Left colon (tissue), 2 donors: ENCODE data around the gene PXYLP1. TPM values are rescaled to one million over a fixed set of nuclear protein-coding genes. Genes with fewer than 3 reads are reported as not detected.
"Not testable (repeated sequence)": the region's sequence is repeated elsewhere in the genome, so short reads cannot be mapped to it uniquely, and the experiment has no call there.

Experiments used
- ATAC-seq: fragments of 200-7000 bp; cut with Tn5 transposase; one replicate; pipeline ENCODE4 v1.9.1; 2020; ENCODE audit warnings: mild to moderate bottlenecking, moderate library complexity
- DNase-seq, 2 donors: peaks; one replicate each; pipeline ENCODE4 v3.0.0-alpha.2; 2020
- intact Hi-C, 2 donors: fragments of 100-400 bp; cut with DNase I in 1 of 2; cut with micrococcal nuclease in 1 of 2; formaldehyde crosslinking; loops; one replicate each; pipeline versions ENCODE4 v1.11.2 to v1.14.0; 2022; cut with DNase I, micrococcal nuclease
- total RNA-seq, 2 donors: library from RNA; stranded (reverse); fragmentation: NEBNext Ultra II Directional; extraction: Animal tissue kit (Norgen Biotek cat#: 25700); gene quantifications; one replicate each; pipeline ENCODE4 v1.2.1, GENCODE V29; 2021
- donor health status: DM: no; HTN: no; CAD: no.
- donor health status: DM: yes; HTN: yes; CAD: no.

PXYLP1 gene
- total RNA-seq, 2 donors from 2014 or later = 8.2 to 11.3 TPM

DNA sequence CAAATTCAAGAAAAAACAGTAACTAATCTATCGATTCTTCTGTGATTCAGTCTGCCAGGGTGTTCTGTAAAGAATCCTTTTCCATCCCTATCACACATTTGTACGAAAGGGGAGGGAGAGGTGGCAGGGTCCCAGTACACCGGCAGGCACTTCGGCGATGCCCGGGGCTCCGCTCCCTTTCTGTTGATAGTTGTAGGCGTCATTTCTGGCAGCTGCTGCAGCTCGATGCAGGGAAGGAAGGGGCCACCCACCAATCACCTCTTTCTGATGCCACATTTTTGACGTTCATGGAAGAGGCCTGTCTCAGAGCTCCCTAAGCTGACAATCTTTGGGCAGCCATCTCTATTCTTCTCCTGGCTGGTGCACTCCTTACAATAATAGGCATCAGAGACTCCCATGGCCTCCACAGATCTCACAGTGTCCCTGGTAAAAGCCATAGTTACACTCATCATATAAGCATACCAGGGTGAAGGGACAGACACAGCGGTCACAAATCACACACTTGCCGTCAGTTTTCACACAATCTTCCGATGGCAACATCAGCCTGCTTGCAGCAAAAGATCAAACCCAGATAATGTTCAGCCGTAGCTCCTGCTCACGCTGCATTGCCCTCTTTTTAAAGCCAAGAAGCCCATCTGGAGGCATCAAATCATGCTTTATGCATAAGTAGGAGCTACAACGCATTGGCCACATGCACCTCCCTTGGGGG, 75.9 kb downstream of the PXYLP1 start:
- no peak for ATAC-seq
- intact Hi-C loops = loop anchor here in 1 of 2 donors (5.0 to 10.0 kb wide), 2 partner anchors 47 to 255 kb away; no protein-coding TSS in a partner anchor
- DNase-seq = no peak

DNA sequence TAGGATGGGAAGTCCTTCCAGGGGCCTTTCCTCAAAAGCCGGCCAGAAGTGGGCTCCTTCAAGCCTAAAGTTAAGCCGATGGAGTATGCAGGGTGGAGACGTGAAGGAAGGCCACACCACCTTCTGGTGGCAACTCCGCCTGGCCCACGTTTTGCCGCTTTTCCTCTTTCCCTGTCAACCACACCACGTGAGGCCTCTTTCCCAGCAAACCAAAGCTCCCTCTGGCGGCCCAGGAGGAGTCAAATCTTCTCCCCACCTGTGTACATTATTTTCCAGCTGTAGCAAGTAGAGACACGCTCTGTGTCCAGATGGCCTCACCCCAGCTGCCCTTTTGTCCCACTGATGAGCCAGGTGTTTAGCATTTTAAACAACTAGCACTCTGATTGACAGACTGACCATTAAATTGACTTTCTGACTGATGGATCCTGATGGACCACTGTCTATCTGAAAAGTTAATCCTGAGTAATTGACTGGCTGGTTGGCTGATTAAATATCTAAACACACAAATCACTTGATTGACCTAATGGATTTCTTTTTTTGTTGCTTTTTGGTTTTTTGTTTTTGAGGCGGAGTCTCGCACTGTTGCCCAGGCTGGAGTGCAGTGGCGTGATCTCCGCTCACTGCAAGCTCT, 77.1 kb downstream of the PXYLP1 start:
- intact Hi-C loops = loop anchor here in 1 of 2 donors (5.0 to 10.0 kb wide), 2 partner anchors 46 to 254 kb away; no protein-coding TSS in a partner anchor
- peak; percentile 67 for DNase-seq
- peak; percentile 34 for ATAC-seq

DNA sequence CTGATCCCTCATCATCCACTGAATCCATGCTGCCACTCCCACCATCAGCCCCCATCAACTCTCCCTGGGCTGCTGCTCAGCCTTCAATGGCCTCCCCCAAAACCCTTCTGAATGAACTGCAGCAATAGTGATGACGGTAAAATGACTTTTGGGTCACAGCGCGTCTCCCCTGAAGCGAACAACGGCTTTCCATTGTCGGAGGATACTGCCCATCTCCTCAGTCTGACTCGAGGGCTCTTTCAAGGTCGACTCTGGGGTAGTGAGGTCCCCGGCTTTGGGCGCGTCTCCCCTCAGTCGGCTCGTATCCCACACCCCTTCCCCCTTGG, 79.5 kb downstream of the PXYLP1 start:
- intact Hi-C loops = loop anchor here in 1 of 2 donors (5.0 kb wide), 1 partner anchor 146 kb away; no protein-coding TSS in a partner anchor
- DNase-seq (no peak), ATAC-seq (no peak)

DNA sequence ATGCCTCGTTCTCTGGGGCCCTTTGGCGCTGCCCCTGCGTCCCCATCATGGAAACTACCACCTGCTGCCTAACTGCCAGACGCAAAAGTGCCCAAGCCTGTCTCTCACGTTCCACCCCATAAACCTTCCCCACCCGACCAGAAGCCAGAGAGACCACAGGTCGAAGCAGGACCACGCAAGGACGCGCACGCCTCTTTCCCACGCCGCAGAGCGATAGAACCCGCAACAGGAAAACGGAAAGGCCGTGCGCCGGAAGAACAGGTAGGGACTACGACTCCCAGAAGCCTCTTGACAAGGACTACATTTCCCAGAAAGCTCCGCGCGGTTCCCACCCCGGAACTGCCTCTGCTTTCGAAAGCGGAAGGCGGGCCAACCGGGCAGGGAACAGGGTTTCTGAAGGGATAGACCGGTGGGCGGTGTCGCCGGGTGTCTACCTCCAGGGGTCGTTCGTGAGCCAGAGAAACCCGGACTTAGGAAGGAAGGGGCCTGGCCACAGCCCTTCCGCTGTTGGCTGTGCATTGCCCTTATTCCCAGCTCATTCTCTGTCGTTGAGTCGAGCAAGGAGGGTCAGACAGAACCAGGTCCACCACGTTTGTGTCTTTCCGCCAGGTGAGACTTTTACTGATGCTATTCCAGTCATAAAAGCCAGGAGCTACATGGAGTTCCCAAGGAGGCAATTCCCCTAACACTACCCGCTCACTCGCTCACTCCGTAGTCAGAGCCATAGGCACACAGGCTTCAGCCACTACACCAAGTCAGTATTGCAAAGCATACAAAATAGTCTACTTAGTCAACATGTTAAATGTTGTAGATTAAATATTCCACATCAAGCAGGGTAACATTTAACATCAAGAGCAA, 80.1 kb downstream of the PXYLP1 start:
- ATAC-seq = peak; percentile 93
- DNase-seq = peak; percentile 99
- intact Hi-C loops = loop anchor here in 1 of 2 donors (5.0 kb wide), 1 partner anchor 146 kb away; no protein-coding TSS in a partner anchor

DNA sequence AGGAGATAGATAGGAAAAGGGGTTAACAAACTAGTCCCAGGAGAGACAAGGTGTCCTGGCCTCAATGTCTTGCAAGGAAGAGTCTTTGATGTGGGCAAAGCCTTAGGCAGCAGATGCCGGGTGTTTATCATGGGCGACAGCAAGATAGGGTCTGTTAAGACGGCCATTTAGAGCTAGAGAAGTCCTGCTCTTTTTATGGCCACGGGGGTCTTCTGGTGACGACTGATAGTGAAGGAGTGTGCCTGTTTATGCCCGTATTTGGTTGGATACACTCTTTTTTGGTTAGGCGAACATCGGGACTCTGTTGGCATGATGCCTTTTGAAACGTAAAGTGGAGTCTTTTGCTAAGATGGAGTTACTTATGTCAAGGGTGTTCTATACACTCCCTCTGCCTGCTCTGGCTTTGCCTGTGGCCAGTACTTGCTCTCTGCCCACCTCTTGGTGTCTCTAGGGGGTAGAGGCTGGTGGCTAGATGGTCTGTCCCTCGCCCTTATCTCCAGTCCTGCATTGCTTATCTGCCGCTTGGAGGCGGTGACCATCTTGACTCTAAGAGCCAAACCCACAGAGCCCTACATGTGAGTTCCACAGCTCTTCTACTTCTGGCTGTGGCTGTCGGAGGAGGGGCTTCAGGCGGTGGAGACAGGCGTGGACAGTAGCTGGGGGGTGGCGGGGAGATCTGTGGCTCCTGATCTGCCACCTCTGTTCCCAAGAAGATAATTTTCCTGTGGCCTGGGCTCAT, 80.9 kb downstream of the PXYLP1 start:
- no peak for DNase-seq
- ATAC-seq = no peak
- intact Hi-C loops = loop anchor here in 1 of 2 donors (5.0 kb wide), 1 partner anchor 145 kb away; no protein-coding TSS in a partner anchor

GRCh38 chr3:141313093-141313683, 81.6 kb downstream of the PXYLP1 start:
- DNase-seq (no peak), ATAC-seq (no peak)
- intact Hi-C loops = loop anchor here in 1 of 2 donors (5.0 kb wide), 1 partner anchor 144 kb away; no protein-coding TSS in a partner anchor

- not testable (repeated sequence) for ATAC-seq, DNase-seq
- intact Hi-C loops = loop anchor here in 1 of 2 donors (5.0 kb wide), 1 partner anchor 143 kb away; no protein-coding TSS in a partner anchor
Observed at GRCh38 chr3:141314415-141314814, 82.8 kb downstream of the PXYLP1 start.

- intact Hi-C loops = no loop called here
- ATAC-seq = no peak
Observed at GRCh38 chr3:141316851-141317250, 85.2 kb downstream of the PXYLP1 start.

GRCh38 chr3:141320399-141321108, 88.9 kb downstream of the PXYLP1 start:
- DNase-seq (no peak), ATAC-seq (no peak)
- intact Hi-C loops = no loop called here

More at GRCh38 chr3:141316851-141317250, 85.2 kb downstream of the PXYLP1 start:
- DNase-seq = no peak

- no peak for ATAC-seq
- no peak for DNase-seq
- intact Hi-C loops = no loop called here
Observed at GRCh38 chr3:141321109-141321497, 89.5 kb downstream of the PXYLP1 start.

GRCh38 chr3:141323936-141324704, 92.5 kb downstream of the PXYLP1 start:
- ATAC-seq = peak; percentile 5
- intact Hi-C loops = no loop called here
- no peak for DNase-seq

DNA sequence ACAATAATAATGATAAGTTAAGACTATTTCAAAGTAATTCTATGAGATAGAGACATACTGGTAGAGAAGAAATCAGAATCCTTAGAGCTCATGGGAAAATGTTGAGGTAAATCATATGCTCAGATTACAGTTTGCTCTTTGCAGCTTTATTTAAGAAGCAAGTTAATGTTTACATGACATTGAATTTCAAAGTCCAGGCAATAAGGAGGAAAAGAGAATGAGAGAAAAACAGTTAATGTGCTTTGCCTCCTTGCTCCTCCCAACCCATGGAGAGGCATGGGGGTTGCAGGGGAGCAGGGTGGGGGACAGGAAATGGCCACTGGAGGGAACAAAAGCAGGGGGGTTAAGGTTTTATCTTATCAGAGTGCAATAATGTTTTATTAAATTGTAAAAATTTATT, 94.5 kb downstream of the PXYLP1 start:
- DNase-seq (peak; percentile 58 to 88), ATAC-seq (peak; percentile 90)
- intact Hi-C loops = no loop called here

- peak; percentile 24 for ATAC-seq
- intact Hi-C loops = no loop called here
- no peak for DNase-seq
Observed at GRCh38 chr3:141326626-141327025, 95.0 kb downstream of the PXYLP1 start.

DNA sequence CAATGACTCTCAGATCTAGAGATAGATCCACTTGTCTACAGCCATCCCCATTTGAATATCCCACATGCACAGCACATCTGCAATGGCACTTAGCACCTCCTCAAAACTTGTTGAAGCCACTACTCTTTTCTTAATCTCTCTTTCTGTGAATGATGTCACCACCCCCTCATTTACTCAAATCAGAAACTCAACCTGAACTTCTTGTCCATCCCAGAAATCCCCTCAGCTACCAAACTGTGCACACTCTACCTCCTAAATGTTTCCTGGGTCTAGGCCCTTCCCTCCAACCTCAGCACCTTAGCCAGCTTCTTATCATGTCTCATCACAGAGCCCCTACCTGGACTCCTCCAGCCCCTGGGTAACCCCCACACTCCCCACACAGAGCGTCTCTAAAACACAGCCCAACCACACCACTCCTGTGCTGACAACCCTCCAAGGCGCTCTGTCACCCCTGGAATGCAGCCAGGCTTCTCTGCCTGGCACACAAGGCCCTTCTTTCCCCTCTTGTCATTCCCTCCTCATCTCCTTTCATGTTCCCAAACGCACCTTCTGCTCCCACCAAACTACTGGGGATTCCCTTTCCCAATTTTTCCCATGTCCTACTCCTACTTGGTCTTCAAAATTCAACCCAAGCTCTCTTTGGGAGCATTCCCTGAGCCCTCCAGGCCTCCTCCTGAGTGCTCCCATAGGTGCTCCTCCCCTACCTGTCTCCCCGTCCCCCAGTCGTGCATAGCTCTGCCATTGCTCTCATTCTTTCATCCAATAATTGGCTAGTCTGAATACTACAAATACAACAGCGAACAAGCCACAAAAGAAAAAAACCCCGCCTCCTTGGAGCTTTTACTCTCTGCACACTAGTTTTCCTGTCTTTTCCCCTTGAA, 96.9 kb downstream of the PXYLP1 start:
- DNase-seq = no peak
- no peak for ATAC-seq
- intact Hi-C loops = no loop called here

GRCh38 chr3:141330235-141330634, 98.6 kb downstream of the PXYLP1 start:
- ATAC-seq = no peak
- no peak for DNase-seq
- intact Hi-C loops = no loop called here
